ENCODE measurements around the gene ORM1. TPM values are rescaled to one million over a fixed set of nuclear protein-coding genes. Genes with fewer than 3 reads are reported as not detected.

ORM1 gene
- total and polyA plus RNA-seq, 10 of the 15 experiments (the other 5 are each of a cell fraction or from before 2014, with no cell fraction given): 4.4 TPM; not detected in 9

GRCh38 chr9:114278881-114279570 lies 43.9 kb upstream of the ORM1 start (continued):
- TF ChIP-seq E4F1 (IDR thresholded peaks at IDR 0.05; ENCODE audit: borderline replicate concordance, partially characterized antibody) (no peak), IKZF1 (conservative IDR thresholded peaks at IDR 0.05) (no peak), ZNF622 (IDR thresholded peaks at IDR 0.05) (no peak), USF2 (IDR thresholded peaks at IDR 0.05; ENCODE audit: borderline replicate concordance, low read depth, low read length) (no peak), MAX (IDR thresholded peaks at IDR 0.05; ENCODE audit: low read depth, low read length) (no peak), EGR1 (IDR thresholded peaks at IDR 0.05; ENCODE audit: borderline replicate concordance in 1 of 2, low read depth in 2 of 2, low read length in 2 of 2) (no peak), HCFC1 (IDR thresholded peaks at IDR 0.05; ENCODE audit: low read length) (no peak), CUX1 (IDR thresholded peaks at IDR 0.05; ENCODE audit: insufficient replicate concordance, low read depth, low read length) (no peak), CEBPZ (IDR thresholded peaks at IDR 0.05; ENCODE audit: low read depth, low read length) (no peak), KAT2A (conservative IDR thresholded peaks at IDR 0.05; ENCODE audit: control insufficient read depth, low read depth, low read length) (no peak), FOS (IDR thresholded peaks at IDR 0.05; ENCODE audit: borderline replicate concordance, extremely low read depth, insufficient read length) (no peak)

Measured in GM12878 (cell line).